Fibroblast of pulmonary artery (primary cell): ENCODE results near the gene ZNF865.

ENCODE experiments used
- DNase-seq: peaks from one replicate; pipeline ENCODE4 v3.0.0-alpha.2; 2010; ENCODE audit warnings: low read depth
- H3K4me3 ChIP-seq: replicated peaks from 2 replicates; pipeline ENCODE4 v1.5.1; 2011; ENCODE audit warnings: low read depth, mild to moderate bottlenecking, control low read depth, low read length, moderate library complexity
- CTCF ChIP-seq: IDR thresholded peaks from 2 replicates; pipeline ENCODE4 v1.5.1; 2011; ENCODE audit warnings: mild to moderate bottlenecking, control low read depth, low read length, inconsistent platforms; ENCODE audit errors: missing control alignments

ZNF865 gene

GRCh38 chr19:55597501-55597921 is 7.9 kb upstream of the ZNF865 start:
- no peak for DNase-seq
- TF ChIP-seq CTCF = no peak
- no peak overlapping the region for H3K4me3 ChIP-seq

GRCh38 chr19:55598034-55598433 is 7.4 kb upstream of the ZNF865 start:
- H3K4me3 ChIP-seq = no peak overlapping the region
- TF ChIP-seq CTCF = no peak
- no peak for DNase-seq

GRCh38 chr19:55598719-55599467 is 6.6 kb upstream of the ZNF865 start:
- no peak for TF ChIP-seq CTCF
- DNase-seq = peak; percentile 99
- peak overlapping the region; percentile 73 for H3K4me3 ChIP-seq

- H3K4me3 ChIP-seq = peak within 1 kb of the TSS; percentile 73
- peak; percentile 99 for DNase-seq
- no peak for TF ChIP-seq CTCF
Measured at GRCh38 chr19:55599468-55599841, 6.0 kb upstream of the ZNF865 start, which contains the start of gene FIZ1. Gene FIZ1 (minus strand): TSS chr19:55599517. CDS start chr19:55597865, 1,652 bp downstream.

- peak; percentile 88 for DNase-seq
- TF ChIP-seq CTCF = no peak
Measured at GRCh38 chr19:55599842-55600661, 5.4 kb upstream of the ZNF865 start, which contains the start of gene ZNF524. Gene ZNF524 (plus strand): TSS chr19:55600288. CDS start chr19:55602113, 1,825 bp downstream.

GRCh38 chr19:55600662-55601028 is 4.8 kb upstream of the ZNF865 start:
- TF ChIP-seq CTCF = no peak
- H3K4me3 ChIP-seq = peak overlapping the region; percentile 73
- no peak for DNase-seq

More at GRCh38 chr19:55599842-55600661, 5.4 kb upstream of the ZNF865 start, which contains the start of gene ZNF524:
- peak within 1 kb of the TSS; percentile 73 for H3K4me3 ChIP-seq
